ENCODE measurements around the gene OR8H2. TPM values are rescaled to one million over a fixed set of nuclear protein-coding genes. Genes with fewer than 3 reads are reported as not detected.
"Not testable (repeated sequence)": the region's sequence is repeated elsewhere in the genome, so short reads cannot be mapped to it uniquely, and the experiment has no call there.

OR8H2 gene, protein sequence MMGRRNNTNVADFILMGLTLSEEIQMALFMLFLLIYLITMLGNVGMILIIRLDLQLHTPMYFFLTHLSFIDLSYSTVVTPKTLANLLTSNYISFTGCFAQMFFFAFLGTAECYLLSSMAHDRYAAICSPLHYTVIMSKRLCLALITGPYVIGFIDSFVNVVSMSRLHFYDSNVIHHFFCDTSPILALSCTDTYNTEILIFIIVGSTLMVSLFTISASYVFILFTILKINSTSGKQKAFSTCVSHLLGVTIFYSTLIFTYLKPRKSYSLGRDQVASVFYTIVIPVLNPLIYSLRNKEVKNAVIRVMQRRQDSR
- not detected in 2 replicates for polyA plus RNA-seq
- not detected in 2 replicates for polyA minus RNA-seq

DNA sequence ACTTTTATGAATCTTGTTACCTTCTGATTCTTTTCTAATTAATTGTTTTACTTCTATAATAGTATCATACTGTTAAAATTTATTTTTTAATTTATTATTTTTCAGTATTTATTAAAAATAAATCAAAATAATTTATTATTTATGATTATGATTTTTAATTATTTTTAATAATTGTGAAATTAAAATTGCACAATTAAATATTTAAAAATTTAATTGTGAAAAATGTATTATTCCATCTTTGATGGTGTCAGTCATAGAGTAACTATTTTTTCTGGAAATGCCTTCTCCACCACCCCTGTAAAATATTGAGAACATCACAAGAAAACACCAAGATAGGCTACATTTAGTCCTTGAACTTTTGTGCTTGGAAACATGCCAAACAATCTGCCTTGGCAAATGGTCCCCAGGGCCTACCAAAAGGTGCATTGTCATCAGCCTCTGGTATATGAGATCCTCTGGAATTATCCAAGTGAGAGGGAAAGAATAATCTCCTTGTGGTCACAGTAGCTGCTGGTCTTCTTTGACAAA, at the start of gene OR8H2:
TSS of gene OR8H2 (plus strand) at position 478 of the 528 bp plus-strand sequence. CDS start 1,356 bp downstream, outside the sequence.
- Histone ChIP-seq H3K9me2 (ENCODE audit: insufficient read depth, low read length) (no peaks in the 10 kb centered on the region), H3K27me3 (ENCODE audit: insufficient read depth, low read depth, low read length) (no peaks in the 10 kb centered on the region), H3K9me3 (ENCODE audit: low read length) (no peaks in the 10 kb centered on the region), H2AFZ (ENCODE audit: low read depth, low read length) (no peak within 1 kb of the TSS), H3K36me3 (ENCODE audit: insufficient read depth, low read length) (no peaks in the 10 kb centered on the region), H4K20me1 (ENCODE audit: insufficient read depth) (no peaks in the 10 kb centered on the region), H3K4me2 (ENCODE audit: low read length) (no peak within 1 kb of the TSS), H3K79me2 (replicated peaks; ENCODE audit: insufficient read depth, low read length) (no peaks in the 10 kb centered on the region), H3F3A (ENCODE audit: insufficient read depth, low read length, poor library complexity, severe bottlenecking) (no peaks in the 10 kb centered on the region), H3K4me3 (ENCODE audit: low read length) (no peak within 1 kb of the TSS), H3K27ac (ENCODE audit: low read length) (no peak within 1 kb of the TSS), H3K9ac (ENCODE audit: low read length) (no peak within 1 kb of the TSS)
- TF ChIP-seq EP300 (conservative IDR thresholded peaks at IDR 0.05; ENCODE audit: poor library complexity, severe bottlenecking), result no peak
- TF ChIP-seq POLR2AphosphoS5 (IDR thresholded peaks at IDR 0.05), result no peak
- no peak for TF ChIP-seq TAF1 (IDR thresholded peaks at IDR 0.05; ENCODE audit: low read depth)
- TF ChIP-seq EZH2 (IDR thresholded peaks at IDR 0.05; ENCODE audit: borderline replicate concordance, insufficient read depth, low read length, poor library complexity, severe bottlenecking), result no peak
- no peak for TF ChIP-seq MXI1 (conservative IDR thresholded peaks at IDR 0.05; ENCODE audit: poor library complexity, severe bottlenecking)
- TF ChIP-seq, protein P1, sequence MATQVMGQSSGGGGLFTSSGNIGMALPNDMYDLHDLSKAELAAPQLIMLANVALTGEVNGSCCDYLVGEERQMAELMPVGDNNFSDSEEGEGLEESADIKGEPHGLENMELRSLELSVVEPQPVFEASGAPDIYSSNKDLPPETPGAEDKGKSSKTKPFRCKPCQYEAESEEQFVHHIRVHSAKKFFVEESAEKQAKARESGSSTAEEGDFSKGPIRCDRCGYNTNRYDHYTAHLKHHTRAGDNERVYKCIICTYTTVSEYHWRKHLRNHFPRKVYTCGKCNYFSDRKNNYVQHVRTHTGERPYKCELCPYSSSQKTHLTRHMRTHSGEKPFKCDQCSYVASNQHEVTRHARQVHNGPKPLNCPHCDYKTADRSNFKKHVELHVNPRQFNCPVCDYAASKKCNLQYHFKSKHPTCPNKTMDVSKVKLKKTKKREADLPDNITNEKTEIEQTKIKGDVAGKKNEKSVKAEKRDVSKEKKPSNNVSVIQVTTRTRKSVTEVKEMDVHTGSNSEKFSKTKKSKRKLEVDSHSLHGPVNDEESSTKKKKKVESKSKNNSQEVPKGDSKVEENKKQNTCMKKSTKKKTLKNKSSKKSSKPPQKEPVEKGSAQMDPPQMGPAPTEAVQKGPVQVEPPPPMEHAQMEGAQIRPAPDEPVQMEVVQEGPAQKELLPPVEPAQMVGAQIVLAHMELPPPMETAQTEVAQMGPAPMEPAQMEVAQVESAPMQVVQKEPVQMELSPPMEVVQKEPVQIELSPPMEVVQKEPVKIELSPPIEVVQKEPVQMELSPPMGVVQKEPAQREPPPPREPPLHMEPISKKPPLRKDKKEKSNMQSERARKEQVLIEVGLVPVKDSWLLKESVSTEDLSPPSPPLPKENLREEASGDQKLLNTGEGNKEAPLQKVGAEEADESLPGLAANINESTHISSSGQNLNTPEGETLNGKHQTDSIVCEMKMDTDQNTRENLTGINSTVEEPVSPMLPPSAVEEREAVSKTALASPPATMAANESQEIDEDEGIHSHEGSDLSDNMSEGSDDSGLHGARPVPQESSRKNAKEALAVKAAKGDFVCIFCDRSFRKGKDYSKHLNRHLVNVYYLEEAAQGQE (IDR thresholded peaks at IDR 0.05; ENCODE audit: borderline replicate concordance), result no peak
- TF ChIP-seq, protein P2, sequence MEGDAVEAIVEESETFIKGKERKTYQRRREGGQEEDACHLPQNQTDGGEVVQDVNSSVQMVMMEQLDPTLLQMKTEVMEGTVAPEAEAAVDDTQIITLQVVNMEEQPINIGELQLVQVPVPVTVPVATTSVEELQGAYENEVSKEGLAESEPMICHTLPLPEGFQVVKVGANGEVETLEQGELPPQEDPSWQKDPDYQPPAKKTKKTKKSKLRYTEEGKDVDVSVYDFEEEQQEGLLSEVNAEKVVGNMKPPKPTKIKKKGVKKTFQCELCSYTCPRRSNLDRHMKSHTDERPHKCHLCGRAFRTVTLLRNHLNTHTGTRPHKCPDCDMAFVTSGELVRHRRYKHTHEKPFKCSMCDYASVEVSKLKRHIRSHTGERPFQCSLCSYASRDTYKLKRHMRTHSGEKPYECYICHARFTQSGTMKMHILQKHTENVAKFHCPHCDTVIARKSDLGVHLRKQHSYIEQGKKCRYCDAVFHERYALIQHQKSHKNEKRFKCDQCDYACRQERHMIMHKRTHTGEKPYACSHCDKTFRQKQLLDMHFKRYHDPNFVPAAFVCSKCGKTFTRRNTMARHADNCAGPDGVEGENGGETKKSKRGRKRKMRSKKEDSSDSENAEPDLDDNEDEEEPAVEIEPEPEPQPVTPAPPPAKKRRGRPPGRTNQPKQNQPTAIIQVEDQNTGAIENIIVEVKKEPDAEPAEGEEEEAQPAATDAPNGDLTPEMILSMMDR (IDR thresholded peaks at IDR 0.05; ENCODE audit: poor library complexity, severe bottlenecking), result no peak
- TF ChIP-seq SMC3 (conservative IDR thresholded peaks at IDR 0.05; ENCODE audit: poor library complexity), result no peak
- TF ChIP-seq RAD21 (conservative IDR thresholded peaks at IDR 0.05), result no peak

DNA sequence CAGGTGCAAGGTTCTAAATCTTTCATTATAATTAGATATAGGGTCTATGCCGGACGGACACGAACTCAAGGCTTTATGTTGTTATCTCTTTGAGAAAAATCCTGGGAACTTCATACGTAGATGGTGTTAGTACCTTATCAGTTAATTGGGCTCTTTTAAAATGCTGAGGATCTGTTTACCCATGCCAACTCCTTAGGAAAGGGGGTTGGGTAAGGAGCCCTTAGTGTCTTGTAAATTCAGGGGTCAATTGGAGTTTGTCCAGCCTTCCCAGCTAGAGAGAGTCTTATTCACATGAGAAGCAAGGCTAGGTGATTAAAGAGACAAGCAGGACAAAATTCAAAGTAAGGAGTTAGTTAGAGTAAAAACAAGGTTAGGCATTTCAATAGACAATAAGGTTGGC, 47.1 kb upstream of the OR8H2 start:
- H3K27me3 ChIP-seq (ENCODE audit: insufficient read depth, low read depth, low read length); H3K27ac ChIP-seq (ENCODE audit: low read length); H3K9ac ChIP-seq (ENCODE audit: low read length); H3F3A ChIP-seq (ENCODE audit: insufficient read depth, low read length, poor library complexity, severe bottlenecking); H3K4me2 ChIP-seq (ENCODE audit: low read length); H3K79me2 ChIP-seq (replicated peaks; ENCODE audit: insufficient read depth, low read length); H3K36me3 ChIP-seq (ENCODE audit: insufficient read depth, low read length); H2AFZ ChIP-seq (ENCODE audit: low read depth, low read length); H3K9me3 ChIP-seq (ENCODE audit: low read length); H4K20me1 ChIP-seq (ENCODE audit: insufficient read depth); H3K4me3 ChIP-seq (ENCODE audit: low read length); H3K9me2 ChIP-seq (ENCODE audit: insufficient read depth, low read length): not testable (repeated sequence)

DNA sequence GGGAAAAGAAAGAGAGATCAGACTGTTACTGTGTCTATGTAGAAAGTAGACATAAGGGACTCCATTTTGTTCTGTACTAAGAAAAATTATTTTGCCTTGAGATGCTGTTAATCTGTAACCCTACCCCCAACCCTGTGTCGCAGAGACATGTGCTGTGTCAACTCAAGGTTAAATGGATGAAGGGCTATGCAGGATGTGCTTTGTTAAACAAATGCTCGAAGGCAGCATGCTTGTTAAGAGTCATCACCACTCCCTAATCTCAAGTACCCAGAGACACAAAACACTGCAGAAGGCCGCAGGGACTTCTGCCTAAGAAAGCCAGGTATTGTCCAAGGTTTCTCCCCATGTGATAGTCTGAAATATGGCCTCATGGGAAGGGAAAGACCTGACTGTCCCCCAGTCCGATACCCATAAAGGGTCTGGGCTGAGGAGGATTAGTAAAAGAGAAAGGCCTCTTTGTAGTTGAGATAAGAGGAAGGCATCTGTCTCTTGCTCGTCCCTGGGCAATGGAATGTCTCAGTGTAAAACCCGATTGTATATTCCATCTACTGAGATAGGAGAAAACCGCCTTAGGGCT, 45.7 kb upstream of the OR8H2 start:
- H3K4me2 ChIP-seq (ENCODE audit: low read length); H3K4me3 ChIP-seq (ENCODE audit: low read length); H2AFZ ChIP-seq (ENCODE audit: low read depth, low read length); H3K36me3 ChIP-seq (ENCODE audit: insufficient read depth, low read length); H3F3A ChIP-seq (ENCODE audit: insufficient read depth, low read length, poor library complexity, severe bottlenecking); H4K20me1 ChIP-seq (ENCODE audit: insufficient read depth); H3K79me2 ChIP-seq (replicated peaks; ENCODE audit: insufficient read depth, low read length); H3K27ac ChIP-seq (ENCODE audit: low read length); H3K9me2 ChIP-seq (ENCODE audit: insufficient read depth, low read length); H3K27me3 ChIP-seq (ENCODE audit: insufficient read depth, low read depth, low read length); H3K9ac ChIP-seq (ENCODE audit: low read length); H3K9me3 ChIP-seq (ENCODE audit: low read length): not testable (repeated sequence)

DNA sequence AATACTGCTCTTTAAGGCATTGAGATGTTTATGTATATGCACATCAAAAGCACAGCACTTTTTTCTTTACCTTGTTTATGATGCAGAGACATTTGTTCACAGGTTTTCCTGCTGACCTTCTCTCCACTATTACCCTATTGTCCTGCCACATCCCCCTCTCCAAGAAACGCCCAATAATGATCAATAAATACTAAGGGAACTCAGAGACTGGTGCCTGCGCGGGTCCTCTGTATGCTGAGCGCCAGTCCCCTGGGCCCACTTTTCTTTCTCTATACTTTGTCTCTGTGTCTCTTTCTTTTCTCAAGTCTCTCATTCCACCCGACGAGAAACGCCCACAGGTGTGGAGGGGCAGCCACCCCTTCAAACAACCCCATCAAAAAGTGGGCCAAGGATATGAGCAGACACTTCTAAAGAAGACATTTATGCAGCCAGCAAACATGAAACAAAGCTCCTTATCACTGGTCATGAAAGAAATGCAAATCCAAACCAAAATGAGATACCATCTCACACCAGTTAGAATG, 45.2 kb upstream of the OR8H2 start:
- not testable (repeated sequence) for H3K9me3 ChIP-seq (ENCODE audit: low read length); H3K36me3 ChIP-seq (ENCODE audit: insufficient read depth, low read length); H3K4me3 ChIP-seq (ENCODE audit: low read length); H3K4me2 ChIP-seq (ENCODE audit: low read length); H3K27me3 ChIP-seq (ENCODE audit: insufficient read depth, low read depth, low read length); H3F3A ChIP-seq (ENCODE audit: insufficient read depth, low read length, poor library complexity, severe bottlenecking); H3K9me2 ChIP-seq (ENCODE audit: insufficient read depth, low read length); H4K20me1 ChIP-seq (ENCODE audit: insufficient read depth); H3K9ac ChIP-seq (ENCODE audit: low read length); H2AFZ ChIP-seq (ENCODE audit: low read depth, low read length); H3K27ac ChIP-seq (ENCODE audit: low read length); H3K79me2 ChIP-seq (replicated peaks; ENCODE audit: insufficient read depth, low read length)
